IPS-18a (cell line): ENCODE data around the gene NKIRAS1.
"Not testable (repeated sequence)": the region's sequence is repeated elsewhere in the genome, so short reads cannot be mapped to it uniquely, and the experiment has no call there.

Experiments used
- H3K27ac ChIP-seq: one replicate; pipeline ENCODE4 v1.5.1; 2013; ENCODE audit warnings: low read length
- H3K27me3 ChIP-seq: one replicate; pipeline ENCODE4 v1.6.1; 2013; ENCODE audit warnings: mild to moderate bottlenecking, low read length; ENCODE audit not compliant: control insufficient read depth, insufficient read depth
- H3K36me3 ChIP-seq: one replicate; pipeline ENCODE4 v1.6.1; 2013; ENCODE audit warnings: low read depth, low read length; ENCODE audit not compliant: control insufficient read depth
- H3K4me1 ChIP-seq: one replicate; pipeline ENCODE4 v1.6.1; 2013; ENCODE audit warnings: low read depth, low read length; ENCODE audit not compliant: control insufficient read depth
- H3K4me3 ChIP-seq: one replicate; pipeline ENCODE4 v1.5.1; 2013; ENCODE audit warnings: low read length
- H3K9ac ChIP-seq: one replicate; pipeline ENCODE4 v1.6.1; 2013; ENCODE audit warnings: mild to moderate bottlenecking, low read length, moderate library complexity
- H3K9me3 ChIP-seq: one replicate; pipeline ENCODE4 v1.6.1; 2013; ENCODE audit warnings: low read depth, low read length; ENCODE audit not compliant: control insufficient read depth

The NKIRAS1 gene

GRCh38 chr3:23917679-23918303 lies 1.0 kb upstream of the NKIRAS1 start:
- Histone ChIP-seq H3K27me3 (peaks cover 12% of the 10 kb centered on the region), H3K36me3 (peaks cover 30% of the 10 kb centered on the region), H3K27ac (peak overlapping the region; percentile 96), H3K4me1 (peaks cover 17% of the 10 kb centered on the region), H3K4me3 (peak overlapping the region; percentile 96), H3K9ac (peak overlapping the region; percentile 97)
- not testable (repeated sequence) for H3K9me3 ChIP-seq

DNA sequence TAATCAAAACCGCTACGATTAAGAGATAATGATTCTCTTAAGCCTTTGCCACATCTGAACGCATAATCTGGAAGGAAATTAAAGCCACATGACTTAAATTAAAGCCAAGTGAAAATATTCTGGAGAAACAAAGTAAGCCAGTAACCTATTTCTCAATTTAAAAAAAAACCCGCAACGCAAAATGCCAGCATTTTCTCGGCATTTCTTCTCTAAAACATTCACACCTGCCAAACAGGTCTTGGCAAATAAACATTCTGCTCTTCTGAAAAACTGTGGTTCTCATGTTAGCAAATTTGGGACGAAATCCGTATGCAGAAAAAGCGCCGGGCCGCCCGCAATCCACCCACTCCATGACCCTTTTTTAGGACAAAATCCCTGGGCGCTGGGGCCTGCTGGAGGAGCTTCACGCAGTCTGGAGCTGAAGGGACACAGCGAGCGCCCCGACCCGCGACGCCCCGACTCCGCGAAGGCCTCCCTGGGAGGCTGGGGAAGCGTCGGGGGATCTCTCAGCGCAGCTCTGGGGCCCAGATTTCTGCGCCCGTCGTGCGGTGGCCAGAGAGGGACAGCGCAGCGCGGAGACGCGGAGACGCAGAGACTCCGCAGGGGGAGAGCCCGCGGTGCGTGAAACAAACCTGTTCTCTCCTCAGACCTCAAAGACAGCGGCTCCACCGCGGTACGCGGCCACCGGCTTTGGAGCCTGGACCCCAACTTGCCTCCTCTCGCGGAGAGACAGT lies 471 bp downstream of the NKIRAS1 start:
- no peaks in the 10 kb centered on the region for H3K9me3 ChIP-seq
- peaks cover 30% of the 10 kb centered on the region for H3K36me3 ChIP-seq
- H3K27me3 ChIP-seq: peaks cover 12% of the 10 kb centered on the region
- peak overlapping the region; percentile 96 for H3K4me3 ChIP-seq
- no peak overlapping the region for H3K27ac ChIP-seq
- H3K9ac ChIP-seq: peak overlapping the region; percentile 60
- peaks cover 17% of the 10 kb centered on the region for H3K4me1 ChIP-seq

- Histone ChIP-seq H3K27ac (no peak overlapping the region), H3K4me3 (peak overlapping the region; percentile 96), H3K36me3 (peaks cover 29% of the 10 kb centered on the region), H3K4me1 (peaks cover 17% of the 10 kb centered on the region), H3K9ac (peak overlapping the region; percentile 60), H3K27me3 (peaks cover 12% of the 10 kb centered on the region), H3K9me3 (no peaks in the 10 kb centered on the region)
Measured at GRCh38 chr3:23915537-23916108, 1.2 kb downstream of the NKIRAS1 start.

DNA sequence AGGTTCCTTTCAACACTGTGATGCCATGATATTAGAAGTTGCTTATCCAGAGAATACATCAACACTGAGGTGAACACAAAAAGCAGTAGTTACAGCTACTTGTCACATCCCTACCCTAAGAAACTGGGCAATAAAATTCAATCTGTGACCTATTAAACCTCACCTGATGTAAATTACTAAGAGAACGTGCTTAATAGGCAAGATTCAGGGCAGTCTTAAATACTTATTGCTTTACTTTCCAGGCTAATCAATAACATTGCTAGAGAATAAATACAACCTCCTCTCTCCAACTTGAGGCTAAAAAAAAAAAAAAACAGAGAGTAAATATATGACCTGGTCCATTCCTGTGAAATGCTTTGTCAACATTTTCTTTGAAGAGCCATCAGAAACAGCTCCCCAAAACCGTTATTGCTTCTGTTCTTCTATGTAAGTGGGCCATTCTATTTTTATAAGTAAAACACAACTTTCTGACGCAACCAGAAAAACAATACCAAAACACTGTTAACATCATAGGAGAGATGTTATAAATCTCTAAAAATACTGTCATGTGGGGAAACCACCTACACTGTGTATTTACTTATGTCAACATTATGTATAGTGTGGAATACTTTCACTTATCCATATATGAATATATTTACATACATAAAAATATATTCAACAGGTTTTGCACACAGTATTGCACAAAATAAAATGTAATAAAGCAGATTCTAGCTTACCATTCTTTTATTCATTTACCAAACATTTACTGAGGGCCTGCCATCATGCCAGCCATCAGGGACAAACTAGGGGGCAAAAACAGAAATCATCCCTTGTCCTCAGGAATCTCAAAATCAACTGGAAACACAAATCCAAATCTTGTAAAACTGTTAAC lies 2.7 kb downstream of the NKIRAS1 start:
- Histone ChIP-seq H3K4me1 (peaks cover 17% of the 10 kb centered on the region), H3K36me3 (peaks cover 15% of the 10 kb centered on the region), H3K9ac (no peak overlapping the region), H3K27ac (no peak overlapping the region), H3K4me3 (no peak overlapping the region), H3K9me3 (no peaks in the 10 kb centered on the region), H3K27me3 (peaks cover 12% of the 10 kb centered on the region)

- Histone ChIP-seq H3K9me3 (no peaks in the 10 kb centered on the region), H3K27me3 (peaks cover 12% of the 10 kb centered on the region), H3K27ac (no peak overlapping the region), H3K4me1 (peaks cover 11% of the 10 kb centered on the region), H3K36me3 (peaks cover 7% of the 10 kb centered on the region), H3K9ac (no peak overlapping the region), H3K4me3 (no peak overlapping the region)
Measured at GRCh38 chr3:23913182-23913581, 3.6 kb downstream of the NKIRAS1 start.

- H3K9me3 ChIP-seq, H3K27ac ChIP-seq: not testable (repeated sequence)
- H3K4me1 ChIP-seq: peaks cover 11% of the 10 kb centered on the region
Measured at GRCh38 chr3:23912335-23912734, 4.5 kb downstream of the NKIRAS1 start.

GRCh38 chr3:23911397-23911796 lies 5.4 kb downstream of the NKIRAS1 start:
- peaks cover 12% of the 10 kb centered on the region for H3K27me3 ChIP-seq

More at GRCh38 chr3:23912335-23912734, 4.5 kb downstream of the NKIRAS1 start:
- H3K27me3 ChIP-seq: peaks cover 12% of the 10 kb centered on the region
- not testable (repeated sequence) for H3K9ac ChIP-seq, H3K4me3 ChIP-seq, H3K36me3 ChIP-seq

DNA sequence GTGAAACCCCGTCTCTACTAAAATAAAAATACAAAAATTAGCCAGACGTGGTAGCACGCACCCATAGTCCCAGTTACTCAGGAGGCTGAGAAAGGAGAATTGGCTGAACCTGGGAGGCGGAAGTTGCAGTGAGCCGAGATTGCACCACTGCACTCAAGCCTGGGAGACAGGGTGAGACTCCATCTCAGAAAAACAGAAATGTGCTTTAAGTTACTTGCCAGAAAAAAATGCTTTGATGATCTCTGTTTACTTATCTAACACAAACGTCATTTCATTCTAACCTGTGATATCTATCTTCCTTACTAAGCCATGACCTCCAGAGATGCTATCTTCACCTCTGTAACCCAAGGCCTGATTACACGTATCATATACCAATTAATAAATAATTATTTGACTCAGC lies 7.4 kb downstream of the NKIRAS1 start:
- Histone ChIP-seq H3K4me1 (no peaks in the 10 kb centered on the region), H3K27me3 (no peaks in the 10 kb centered on the region), H3K4me3 (no peak overlapping the region), H3K9me3 (no peaks in the 10 kb centered on the region), H3K9ac (no peak overlapping the region), H3K27ac (no peak overlapping the region), H3K36me3 (peaks cover 11% of the 10 kb centered on the region)

More at GRCh38 chr3:23911397-23911796, 5.4 kb downstream of the NKIRAS1 start:
- no peak overlapping the region for H3K9ac ChIP-seq
- no peaks in the 10 kb centered on the region for H3K9me3 ChIP-seq
- peaks cover 11% of the 10 kb centered on the region for H3K4me1 ChIP-seq
- H3K4me3 ChIP-seq: no peak overlapping the region
- peaks cover 11% of the 10 kb centered on the region for H3K36me3 ChIP-seq
- H3K27ac ChIP-seq: no peak overlapping the region

GRCh38 chr3:23904545-23904944 lies 12.2 kb downstream of the NKIRAS1 start:
- no peak overlapping the region for H3K9ac ChIP-seq
- H3K9me3 ChIP-seq: no peaks in the 10 kb centered on the region
- no peaks in the 10 kb centered on the region for H3K4me1 ChIP-seq
- no peak overlapping the region for H3K4me3 ChIP-seq
- H3K27ac ChIP-seq: no peak overlapping the region
- H3K36me3 ChIP-seq: peaks cover 16% of the 10 kb centered on the region
- no peaks in the 10 kb centered on the region for H3K27me3 ChIP-seq

DNA sequence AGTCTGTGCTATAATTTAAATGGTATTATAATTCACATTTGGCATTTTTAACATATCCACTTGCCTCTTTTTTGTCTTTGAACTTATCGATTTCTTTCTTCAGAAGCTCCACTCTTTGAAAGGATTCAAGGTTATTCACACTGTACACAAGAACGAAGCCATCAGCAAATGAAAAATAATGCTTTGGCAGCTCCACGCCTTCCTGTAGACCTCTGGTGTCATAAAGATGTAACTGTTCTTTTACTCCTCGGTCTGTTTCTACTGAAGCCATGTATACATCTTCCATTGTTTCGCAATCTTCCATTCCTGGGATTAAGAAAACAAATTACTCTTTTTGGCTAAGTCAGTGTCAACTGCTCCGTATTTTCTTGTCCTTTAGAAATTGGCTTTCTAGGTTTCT lies 16.0 kb downstream of the NKIRAS1 start:
- no peak overlapping the region for H3K9ac ChIP-seq
- no peaks in the 10 kb centered on the region for H3K4me1 ChIP-seq
- H3K27me3 ChIP-seq: no peaks in the 10 kb centered on the region
- no peak overlapping the region for H3K27ac ChIP-seq
- no peak overlapping the region for H3K4me3 ChIP-seq
- H3K36me3 ChIP-seq: peaks cover 14% of the 10 kb centered on the region
- H3K9me3 ChIP-seq: peaks cover 3% of the 10 kb centered on the region

DNA sequence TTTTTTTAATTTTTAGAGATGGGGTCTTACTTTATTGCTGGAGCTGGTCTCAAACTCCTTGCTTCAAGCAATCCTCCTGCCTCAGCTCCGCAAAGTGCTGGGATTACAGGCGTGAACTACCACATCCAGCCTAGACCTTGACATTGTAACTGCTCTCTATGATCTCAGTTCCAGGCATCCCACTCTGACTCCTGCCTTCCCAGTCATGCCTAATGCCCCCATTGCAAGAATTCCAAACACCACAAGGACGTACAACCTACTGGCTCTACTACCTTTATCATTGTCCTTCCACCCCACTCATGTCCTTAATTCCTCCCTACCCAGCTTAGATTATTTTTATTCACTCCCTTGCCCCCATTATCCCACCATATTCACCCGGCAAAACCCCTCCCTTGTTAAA lies 21.6 kb downstream of the NKIRAS1 start:
- peaks cover 27% of the 10 kb centered on the region for H3K36me3 ChIP-seq
- H3K4me3 ChIP-seq: no peak overlapping the region
- peaks cover 3% of the 10 kb centered on the region for H3K9me3 ChIP-seq
- H3K27me3 ChIP-seq: no peaks in the 10 kb centered on the region
- H3K9ac ChIP-seq: no peak overlapping the region
- peaks cover 12% of the 10 kb centered on the region for H3K4me1 ChIP-seq
- H3K27ac ChIP-seq: no peak overlapping the region
